GM18511 (cell line): ENCODE measurements around the gene SLC4A9.

ENCODE experiments used
- ATAC-seq: cut with Tn5 transposase; IDR thresholded peaks from one replicate; pipeline ENCODE4 v1.9.1; 2021; ENCODE audit warnings: mild to moderate bottlenecking, moderate library complexity; ENCODE audit not compliant: unreplicated experiment

Gene SLC4A9

GRCh38 chr5:140360681-140361479 is 886 bp downstream of the SLC4A9 start:
- no peak for ATAC-seq

DNA sequence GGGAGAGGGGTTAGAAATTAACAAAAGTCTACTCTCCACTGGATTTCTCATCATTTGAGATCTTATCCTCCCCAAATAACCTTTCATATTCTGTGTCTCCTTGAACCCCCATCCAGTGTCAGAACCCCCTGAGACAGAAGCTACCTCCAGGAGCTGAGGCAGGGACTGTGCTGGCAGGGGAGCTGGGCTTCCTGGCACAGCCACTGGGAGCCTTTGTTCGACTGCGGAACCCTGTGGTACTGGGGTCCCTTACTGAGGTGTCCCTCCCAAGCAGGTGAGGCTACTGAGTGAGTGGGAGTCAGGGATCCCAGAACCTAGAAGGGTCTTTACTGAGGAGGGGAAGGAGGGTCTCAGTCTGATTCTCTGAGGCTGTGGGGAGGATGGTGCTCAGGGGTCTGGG is 1.9 kb downstream of the SLC4A9 start:
- no peak for ATAC-seq

DNA sequence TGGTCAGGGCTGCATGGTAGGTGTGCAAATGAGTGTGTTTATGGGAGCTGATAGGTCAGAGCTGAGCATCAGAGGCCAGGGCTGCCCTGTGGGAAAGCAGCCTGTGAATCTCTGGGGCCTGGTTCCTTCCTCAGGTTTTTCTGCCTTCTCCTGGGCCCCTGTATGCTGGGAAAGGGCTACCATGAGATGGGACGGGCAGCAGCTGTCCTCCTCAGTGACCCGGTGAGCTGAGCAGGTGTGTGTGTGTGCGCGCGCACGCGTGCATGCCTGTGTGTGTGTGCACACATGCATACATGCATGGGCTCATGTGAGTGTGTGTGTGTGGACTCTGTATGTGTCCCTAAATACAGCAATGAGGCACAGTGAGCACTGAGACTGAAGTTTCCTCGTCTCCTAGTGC is 2.3 kb downstream of the SLC4A9 start:
- ATAC-seq: no peak

DNA sequence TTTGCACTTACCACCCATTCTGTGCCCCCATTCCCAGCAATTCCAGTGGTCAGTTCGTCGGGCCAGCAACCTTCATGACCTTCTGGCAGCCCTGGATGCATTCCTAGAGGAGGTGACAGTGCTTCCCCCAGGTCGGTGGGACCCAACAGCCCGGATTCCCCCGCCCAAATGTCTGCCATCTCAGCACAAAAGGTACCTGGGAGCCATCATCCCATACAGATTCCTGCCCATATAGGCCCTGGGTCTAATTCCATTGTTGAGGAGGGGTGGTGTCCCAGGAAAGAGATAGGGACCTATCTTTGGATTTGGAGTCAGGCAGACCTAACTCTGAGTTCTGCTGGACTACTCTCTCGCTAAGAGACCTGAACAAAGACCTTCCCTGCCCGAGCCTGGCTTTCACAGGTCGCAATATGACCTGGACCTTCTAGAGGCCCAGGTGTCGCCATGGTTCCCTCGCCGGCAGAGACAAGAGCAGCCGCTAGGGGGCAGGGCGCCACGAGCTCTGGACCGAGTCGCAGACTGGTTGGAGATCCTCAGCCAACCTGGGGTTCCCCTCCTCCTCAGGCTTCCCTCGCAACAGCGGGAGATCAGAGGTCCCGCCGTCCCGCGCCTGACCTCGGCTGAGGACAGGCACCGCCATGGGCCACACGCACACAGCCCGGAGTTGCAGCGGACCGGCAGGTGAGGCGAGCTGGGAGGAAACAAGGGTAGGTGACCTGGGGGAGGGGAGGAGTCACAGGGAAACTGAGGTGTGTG is 3.1 kb downstream of the SLC4A9 start:
- peak; percentile 94 for ATAC-seq

- no peak for ATAC-seq
Measured at GRCh38 chr5:140363631-140364471, 3.9 kb downstream of the SLC4A9 start.

DNA sequence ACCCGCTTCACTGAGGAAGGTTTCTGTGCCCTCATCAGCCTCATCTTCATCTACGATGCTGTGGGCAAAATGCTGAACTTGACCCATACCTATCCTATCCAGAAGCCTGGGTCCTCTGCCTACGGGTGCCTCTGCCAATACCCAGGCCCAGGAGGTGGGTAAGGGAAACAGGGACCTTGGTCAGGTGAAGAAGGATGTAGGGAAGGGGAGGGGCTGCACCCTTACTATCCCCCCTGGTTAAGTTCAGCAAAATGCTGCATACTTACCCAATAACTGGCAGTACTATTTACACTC is 4.4 kb downstream of the SLC4A9 start:
- no peak for ATAC-seq

- no peak for ATAC-seq
Measured at GRCh38 chr5:140365282-140365681, 5.3 kb downstream of the SLC4A9 start.

DNA sequence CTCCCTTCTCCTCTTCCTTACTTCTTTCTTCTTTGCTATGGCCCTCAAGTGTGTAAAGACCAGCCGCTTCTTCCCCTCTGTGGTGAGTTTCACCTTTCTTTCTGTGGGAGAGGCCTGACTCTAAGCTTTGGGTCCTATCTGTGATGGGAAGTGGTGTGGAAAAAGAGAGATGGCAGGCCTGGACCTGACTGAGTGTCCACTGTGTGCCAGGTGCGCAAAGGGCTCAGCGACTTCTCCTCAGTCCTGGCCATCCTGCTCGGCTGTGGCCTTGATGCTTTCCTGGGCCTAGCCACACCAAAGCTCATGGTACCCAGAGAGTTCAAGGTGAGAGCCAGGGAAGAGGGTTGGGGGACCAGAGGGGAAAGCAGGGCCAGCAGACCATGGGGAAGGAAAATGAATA is 5.9 kb downstream of the SLC4A9 start:
- ATAC-seq: no peak

- ATAC-seq: no peak
Measured at GRCh38 chr5:140366589-140367255, 6.7 kb downstream of the SLC4A9 start.

DNA sequence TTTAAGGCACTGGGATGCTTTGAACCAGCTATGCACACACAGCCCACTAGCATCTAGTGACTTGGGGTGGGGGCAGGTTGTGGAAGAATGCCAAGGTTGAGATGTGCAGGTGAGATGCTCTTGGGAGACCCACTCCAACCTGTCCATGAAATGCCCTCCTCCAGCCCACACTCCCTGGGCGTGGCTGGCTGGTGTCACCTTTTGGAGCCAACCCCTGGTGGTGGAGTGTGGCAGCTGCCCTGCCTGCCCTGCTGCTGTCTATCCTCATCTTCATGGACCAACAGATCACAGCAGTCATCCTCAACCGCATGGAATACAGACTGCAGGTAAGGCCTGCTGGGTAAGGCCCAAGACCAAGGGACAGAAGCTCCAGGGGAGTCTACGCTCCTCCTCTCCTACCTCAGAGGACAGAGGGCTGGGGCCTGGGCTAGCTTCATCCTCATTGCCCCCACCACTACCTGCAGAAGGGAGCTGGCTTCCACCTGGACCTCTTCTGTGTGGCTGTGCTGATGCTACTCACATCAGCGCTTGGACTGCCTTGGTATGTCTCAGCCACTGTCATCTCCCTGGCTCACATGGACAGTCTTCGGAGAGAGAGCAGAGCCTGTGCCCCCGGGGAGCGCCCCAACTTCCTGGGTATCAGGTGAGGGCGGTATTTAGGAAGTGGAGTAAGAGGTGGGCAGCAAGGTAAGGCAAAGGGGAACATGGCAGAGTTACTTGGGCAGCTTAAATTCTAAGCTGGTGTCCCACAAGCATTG is 7.4 kb downstream of the SLC4A9 start:
- ATAC-seq: no peak

DNA sequence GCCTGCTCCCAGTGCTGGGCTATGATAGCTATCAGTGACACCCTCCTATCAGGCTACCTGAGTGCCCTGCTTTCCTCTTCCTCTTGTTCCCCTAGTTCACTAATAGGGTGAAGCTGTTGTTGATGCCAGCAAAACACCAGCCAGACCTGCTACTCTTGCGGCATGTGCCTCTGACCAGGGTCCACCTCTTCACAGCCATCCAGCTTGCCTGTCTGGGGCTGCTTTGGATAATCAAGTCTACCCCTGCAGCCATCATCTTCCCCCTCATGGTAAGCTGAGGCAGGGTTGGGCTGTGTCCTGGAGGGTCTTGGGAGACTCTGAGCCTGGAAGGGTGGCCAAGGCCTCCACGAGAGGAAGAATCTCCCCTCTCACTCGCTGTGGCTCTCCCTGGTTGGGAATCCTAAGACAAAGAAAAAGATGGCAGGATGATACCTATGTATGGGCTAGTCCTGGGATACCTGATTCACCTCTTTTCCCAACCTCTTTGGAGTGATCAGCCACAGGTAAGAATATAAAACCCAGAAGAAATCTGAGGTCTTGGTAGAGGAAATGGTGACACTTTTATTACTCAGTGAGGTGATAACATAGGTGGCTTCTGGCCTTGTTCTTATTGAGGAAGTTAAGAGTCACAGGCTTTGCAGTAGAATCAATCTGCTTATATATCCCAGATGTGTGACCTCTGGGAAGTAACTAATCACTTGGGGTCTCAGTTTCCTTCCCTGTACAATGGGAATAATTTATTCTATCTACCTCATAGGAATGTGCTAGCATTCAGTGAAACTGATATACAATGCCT is 11.6 kb downstream of the SLC4A9 start:
- ATAC-seq: no peak

GRCh38 chr5:140372971-140373487 is 13.0 kb downstream of the SLC4A9 start:
- ATAC-seq: peak; percentile 81

GRCh38 chr5:140381351-140381750 is 21.4 kb downstream of the SLC4A9 start:
- no peak for ATAC-seq

GRCh38 chr5:140381972-140382371 is 22.0 kb downstream of the SLC4A9 start:
- ATAC-seq: no peak

DNA sequence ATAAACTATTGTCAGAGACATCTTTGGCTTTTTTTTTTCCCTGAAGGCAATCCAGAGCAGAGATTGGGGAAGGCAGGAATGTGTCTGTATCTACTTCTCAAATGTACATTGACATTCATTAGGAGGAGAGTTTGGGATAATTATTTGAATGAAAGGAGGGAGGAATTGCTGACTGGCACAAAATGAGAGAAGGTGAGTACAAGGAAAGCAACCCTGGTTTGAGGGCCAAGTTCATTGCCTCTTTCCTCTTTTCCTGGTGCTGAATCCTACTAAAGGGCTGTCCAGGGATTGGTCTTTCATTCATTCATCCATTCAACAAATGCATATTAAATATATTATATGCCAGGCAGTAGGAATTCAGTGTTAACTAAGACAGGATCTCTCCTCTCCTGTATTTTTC is 22.9 kb downstream of the SLC4A9 start:
- ATAC-seq: no peak

DNA sequence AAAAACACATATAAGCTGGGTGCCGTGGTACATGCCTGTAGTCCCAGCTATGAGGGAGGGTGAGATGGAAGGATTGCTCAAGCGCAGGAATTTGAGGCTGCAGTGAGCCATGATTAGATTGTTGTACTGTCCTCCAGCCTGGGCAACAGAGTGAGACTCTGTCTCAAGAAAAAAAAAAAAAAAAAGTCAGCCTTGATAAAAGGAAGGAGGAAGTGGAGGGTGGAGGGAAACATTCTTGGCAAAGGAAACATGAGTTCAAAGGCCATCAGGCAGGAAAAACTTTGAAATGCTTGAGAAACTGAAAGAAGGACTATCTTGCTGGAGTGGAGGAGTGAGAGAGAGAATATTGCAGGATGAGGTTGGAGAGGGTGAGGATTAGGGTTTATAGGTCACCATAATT is 23.3 kb downstream of the SLC4A9 start:
- ATAC-seq: no peak

DNA sequence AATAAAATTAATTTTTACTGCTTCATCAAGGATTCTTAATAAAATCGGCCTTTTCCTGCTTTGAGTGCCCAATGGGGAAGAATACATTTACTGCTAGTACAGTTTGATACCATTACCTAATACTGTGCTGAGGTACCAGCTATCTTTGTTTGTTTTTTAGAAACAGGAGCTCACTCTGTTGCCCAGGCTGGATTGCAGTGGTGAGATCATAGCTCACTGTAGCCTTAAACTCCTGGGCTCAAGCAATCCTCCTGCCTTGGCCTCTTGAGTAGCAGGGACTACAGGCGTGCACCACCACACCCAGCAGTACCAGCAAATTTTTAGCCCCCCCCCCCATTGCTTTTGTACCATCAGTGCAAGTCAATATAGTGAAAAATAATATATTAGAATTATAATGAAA is 28.1 kb downstream of the SLC4A9 start:
- no peak for ATAC-seq

DNA sequence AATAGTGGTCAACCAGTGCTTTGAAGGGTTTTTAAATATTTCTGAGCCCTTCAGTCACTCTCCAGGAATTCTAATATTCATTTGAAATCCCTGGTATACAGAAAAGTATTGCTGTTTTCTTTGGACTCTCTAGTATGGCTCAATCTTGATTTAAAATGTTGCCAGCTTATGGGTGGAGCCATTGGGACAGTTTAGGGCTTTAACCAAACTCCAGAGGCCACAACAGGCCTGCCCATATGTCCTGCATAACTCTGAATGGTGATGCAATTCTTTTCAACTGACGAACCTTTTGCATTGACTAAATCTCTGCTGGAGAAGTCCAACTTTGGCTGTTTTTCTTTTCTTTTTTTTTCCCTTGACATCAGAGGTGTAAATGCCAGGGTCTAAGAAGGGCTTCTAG is 31.3 kb downstream of the SLC4A9 start:
- ATAC-seq: no peak

DNA sequence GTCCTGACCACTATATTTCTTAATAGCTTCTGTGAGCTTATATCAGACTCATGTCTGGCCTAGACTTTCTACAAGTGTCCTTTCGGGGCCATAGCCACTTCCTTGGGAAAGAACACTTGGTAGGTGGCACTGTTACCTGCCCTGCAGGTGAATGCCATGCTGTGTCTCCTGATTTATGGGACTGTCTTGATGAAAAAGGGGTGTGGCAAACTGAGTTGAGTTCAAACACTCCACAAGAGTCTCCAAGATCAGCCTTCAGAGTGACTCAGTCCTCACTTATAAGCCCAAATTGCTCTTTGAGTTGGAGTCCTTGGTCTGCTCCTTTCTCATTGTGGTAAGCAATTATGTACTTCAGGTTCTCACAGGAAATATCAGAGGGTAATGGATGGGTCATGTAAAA is 31.7 kb downstream of the SLC4A9 start:
- ATAC-seq: no peak
